HG03565 (cell line): Measurements from ENCODE around the gene CLMN.

ENCODE experiments used
- ATAC-seq: cut with Tn5 transposase; IDR thresholded peaks from one replicate; pipeline ENCODE4 v1.9.1; 2021; ENCODE audit warnings: mild to moderate bottlenecking, moderate library complexity; ENCODE audit not compliant: unreplicated experiment

The CLMN gene

GRCh38 chr14:95199298-95199983, 120.3 kb downstream of the CLMN start:
- ATAC-seq = no peak

- no peak for ATAC-seq
Measured at GRCh38 chr14:95198320-95198719, 121.4 kb downstream of the CLMN start.

GRCh38 chr14:95197551-95197950, 122.2 kb downstream of the CLMN start:
- ATAC-seq = no peak

- ATAC-seq = no peak
Measured at GRCh38 chr14:95196826-95197545, 122.7 kb downstream of the CLMN start.

GRCh38 chr14:95196268-95196667, 123.4 kb downstream of the CLMN start:
- no peak for ATAC-seq

GRCh38 chr14:95195031-95195430, 124.7 kb downstream of the CLMN start:
- no peak for ATAC-seq

- no peak for ATAC-seq
Measured at GRCh38 chr14:95193081-95193480, 126.6 kb downstream of the CLMN start.

- ATAC-seq = no peak
Measured at GRCh38 chr14:95192311-95192710, 127.4 kb downstream of the CLMN start.

GRCh38 chr14:95191445-95192199, 128.1 kb downstream of the CLMN start:
- no peak for ATAC-seq

GRCh38 chr14:95190857-95191256, 128.9 kb downstream of the CLMN start:
- no peak for ATAC-seq

- ATAC-seq = no peak
Measured at GRCh38 chr14:95190346-95190840, 129.3 kb downstream of the CLMN start.

GRCh38 chr14:95189367-95190132, 130.2 kb downstream of the CLMN start:
- no peak for ATAC-seq

GRCh38 chr14:95188380-95188779, 131.3 kb downstream of the CLMN start:
- ATAC-seq = no peak

- no peak for ATAC-seq
Measured at GRCh38 chr14:95185767-95186392, 133.8 kb downstream of the CLMN start.

GRCh38 chr14:95185033-95185766, 134.5 kb downstream of the CLMN start:
- no peak for ATAC-seq

GRCh38 chr14:95184413-95184790, 135.3 kb downstream of the CLMN start:
- no peak for ATAC-seq

GRCh38 chr14:95183532-95184412, 135.9 kb downstream of the CLMN start:
- ATAC-seq = no peak

GRCh38 chr14:95183082-95183481, 136.6 kb downstream of the CLMN start:
- ATAC-seq = no peak

GRCh38 chr14:95182379-95182778, 137.3 kb downstream of the CLMN start:
- ATAC-seq = no peak
